Duodenal mucosa (tissue), 2 donors: ENCODE data around the gene RPS15.
"Not testable (repeated sequence)": the region's sequence is repeated elsewhere in the genome, so short reads cannot be mapped to it uniquely, and the experiment has no call there.

Source experiments
- H3K27ac ChIP-seq: one replicate; pipeline ENCODE4 v1.7.0; 2013; ENCODE audit warnings: low read depth, low read length
- H3K27me3 ChIP-seq, 2 donors: one replicate each; pipeline ENCODE4 v1.7.0; 2013; ENCODE audit warnings: low read length in 2 of 2, control low read depth in 1 of 2; ENCODE audit not compliant: insufficient read depth in 2 of 2, control insufficient read depth in 1 of 2
- H3K36me3 ChIP-seq, 2 donors: one replicate each; pipeline ENCODE4 v1.7.0; 2013; ENCODE audit warnings: low read length in 2 of 2, control low read depth in 1 of 2; ENCODE audit not compliant: insufficient read depth in 2 of 2, control insufficient read depth in 1 of 2
- H3K4me1 ChIP-seq, 2 donors: one replicate each; pipeline ENCODE4 v1.7.0; 2013; ENCODE audit warnings: low read length in 2 of 2, control low read depth in 1 of 2; ENCODE audit not compliant: insufficient read depth in 2 of 2, control insufficient read depth in 1 of 2
- H3K4me3 ChIP-seq, 2 donors: one replicate each; pipeline ENCODE4 v1.7.0; 2013; ENCODE audit warnings: low read length in 2 of 2, low read depth in 1 of 2
- H3K9ac ChIP-seq, 2 donors: one replicate each; pipeline ENCODE4 v1.7.0; 2013; ENCODE audit warnings: low read length in 2 of 2, low read depth in 1 of 2
- H3K9me3 ChIP-seq, 2 donors: one replicate each; pipeline ENCODE4 v1.7.0; 2013; ENCODE audit warnings: low read length in 2 of 2, control low read depth in 1 of 2; ENCODE audit not compliant: control insufficient read depth in 1 of 2

RPS15 gene

GRCh38 chr19:1474765-1475351, 36.7 kb downstream of the RPS15 start:
- Histone ChIP-seq H3K4me1 (peaks cover 18 to 28% of the 10 kb centered on the region in 2 donors), H3K4me3 (no peak overlapping the region), H3K9ac (no peak overlapping the region), H3K27me3 (peaks cover 29 to 31% of the 10 kb centered on the region in 2 donors), H3K27ac (no peak overlapping the region), H3K36me3 (peaks cover 9 to 12% of the 10 kb centered on the region in 2 donors), H3K9me3 (no peaks in the 10 kb centered on the region)

- H3K27ac ChIP-seq, result no peak overlapping the region
- H3K36me3 ChIP-seq, result peaks cover 9 to 12% of the 10 kb centered on the region in 2 donors
- no peak overlapping the region for H3K9ac ChIP-seq
- H3K9me3 ChIP-seq, result no peaks in the 10 kb centered on the region
- H3K27me3 ChIP-seq, result peaks cover 19 to 23% of the 10 kb centered on the region in 2 donors
- H3K4me3 ChIP-seq, result no peak overlapping the region
- peaks cover 8 to 19% of the 10 kb centered on the region in 2 donors for H3K4me1 ChIP-seq
These were observed 37.7 kb downstream of the RPS15 start for GRCh38 chr19:1475751-1476437.

- peaks cover 9 to 12% of the 10 kb centered on the region in 2 donors for H3K36me3 ChIP-seq
- not testable (repeated sequence) for H3K9ac ChIP-seq, H3K27ac ChIP-seq, H3K9me3 ChIP-seq, H3K4me1 ChIP-seq, H3K4me3 ChIP-seq
- peaks cover 7 to 12% of the 10 kb centered on the region in 2 donors for H3K27me3 ChIP-seq
These were observed 38.9 kb downstream of the RPS15 start for GRCh38 chr19:1477056-1477455.

GRCh38 chr19:1478934-1479707, 40.9 kb downstream of the RPS15 start, which contains the start of gene C19orf25:
TSS of gene C19orf25 (minus strand) at chr19:1479215. CDS start at chr19:1478903, 312 bp downstream.
- Histone ChIP-seq H3K4me3 (peak within 1 kb of the TSS; percentile 81 to 84), H3K27ac (peak within 1 kb of the TSS; percentile 75), H3K9ac (peak within 1 kb of the TSS; percentile 65 to 90), H3K4me1 (peaks cover 0 to 7% of the 10 kb centered on the region in 2 donors), H3K9me3 (no peaks in the 10 kb centered on the region), H3K27me3 (no peaks in the 10 kb centered on the region), H3K36me3 (peaks cover 9 to 12% of the 10 kb centered on the region in 2 donors)

GRCh38 chr19:1481224-1481892, 43.2 kb downstream of the RPS15 start:
- H3K27me3 ChIP-seq, result no peaks in the 10 kb centered on the region
- no peak overlapping the region for H3K4me3 ChIP-seq
- H3K36me3 ChIP-seq, result peaks cover 3 to 4% of the 10 kb centered on the region in 2 donors
- no peaks in the 10 kb centered on the region for H3K9me3 ChIP-seq
- no peak overlapping the region for H3K9ac ChIP-seq
- no peak overlapping the region for H3K27ac ChIP-seq
- H3K4me1 ChIP-seq, result peaks cover 0 to 7% of the 10 kb centered on the region in 2 donors

- no peaks in the 10 kb centered on the region for H3K9me3 ChIP-seq
- no peaks in the 10 kb centered on the region for H3K27me3 ChIP-seq
- peaks cover 0 to 4% of the 10 kb centered on the region in 2 donors for H3K36me3 ChIP-seq
- H3K9ac ChIP-seq, result no peak overlapping the region
- no peak overlapping the region for H3K4me3 ChIP-seq
- no peak overlapping the region for H3K27ac ChIP-seq
- peaks cover 0 to 7% of the 10 kb centered on the region in 2 donors for H3K4me1 ChIP-seq
These were observed 43.7 kb downstream of the RPS15 start for GRCh38 chr19:1481893-1482360.

GRCh38 chr19:1482361-1483130, 44.4 kb downstream of the RPS15 start:
- Histone ChIP-seq H3K36me3 (no peaks in the 10 kb centered on the region), H3K9ac (no peak overlapping the region), H3K4me3 (no peak overlapping the region), H3K9me3 (no peaks in the 10 kb centered on the region), H3K27ac (no peak overlapping the region), H3K27me3 (no peaks in the 10 kb centered on the region), H3K4me1 (peaks cover 0 to 7% of the 10 kb centered on the region in 2 donors)

- H3K4me1 ChIP-seq, result peaks cover 0 to 2% of the 10 kb centered on the region in 2 donors
These were observed 45.2 kb downstream of the RPS15 start for GRCh38 chr19:1483131-1483978.

More at GRCh38 chr19:1483131-1483978, 45.2 kb downstream of the RPS15 start:
- no peak overlapping the region for H3K4me3 ChIP-seq
- H3K36me3 ChIP-seq, result no peaks in the 10 kb centered on the region
- no peaks in the 10 kb centered on the region for H3K9me3 ChIP-seq
- H3K27me3 ChIP-seq, result no peaks in the 10 kb centered on the region
- no peak overlapping the region for H3K27ac ChIP-seq
- no peak overlapping the region for H3K9ac ChIP-seq
